Natural killer cell treated with Interleukin-12 subunit alpha and Interleukin-12 subunit beta and Interleukin-15 and Interleukin-18, amount 100 ng/mL, for 72 hours (primary cell): Measurements from ENCODE around the gene CNTN4. TPM values are rescaled to one million over a fixed set of nuclear protein-coding genes. Genes with fewer than 3 reads are reported as not detected.

Experiments
- ATAC-seq, 2 donors: fragments of 150-1000 bp; cut with Tn5 transposase in 1 of 2; sonication (Bioruptor Pico), chemical (Tn5 transposase) in 1 of 2; 2 replicates each; pipeline ENCODE4 v1.10.0; 2021
- DNase-seq: peaks from one replicate; pipeline ENCODE4 v3.0.0; 2022; ENCODE audit warnings: low spot score
- H3K27ac Mint-ChIP-seq, 2 donors: 1 replicate in 1 of 2; 2 replicates in 1 of 2; pipeline ENCODE4 v1.8.0; 2022; ENCODE audit warnings: mixed read lengths in 2 of 2, mild to moderate bottlenecking in 1 of 2, moderate library complexity in 1 of 2
- H3K27me3 Mint-ChIP-seq, 2 donors: 1 replicate in 1 of 2; 2 replicates in 1 of 2; pipeline ENCODE4 v1.8.0; 2022; ENCODE audit warnings: mixed read lengths in 2 of 2
- H3K36me3 Mint-ChIP-seq: one replicate; pipeline ENCODE4 v1.8.0; 2022; ENCODE audit warnings: mixed read lengths
- H3K4me1 Mint-ChIP-seq, 2 donors: 1 replicate in 1 of 2; 2 replicates in 1 of 2; pipeline ENCODE4 v1.8.0; 2022; ENCODE audit warnings: low read depth in 2 of 2, mixed read lengths in 2 of 2, mild to moderate bottlenecking in 1 of 2
- H3K4me3 Mint-ChIP-seq: one replicate; pipeline ENCODE4 v1.8.0; 2022; ENCODE audit warnings: mixed read lengths
- H3K9me3 Mint-ChIP-seq: 2 replicates; pipeline ENCODE4 v1.8.0; 2022; ENCODE audit warnings: mixed read lengths
- total RNA-seq, 2 donors: library from RNA; stranded (reverse); gene quantifications; one replicate each; pipeline ENCODE4 v1.2.3, GENCODE V29; 2022

CNTN4 gene
- total RNA-seq, 2 donors from 2014 or later: not detected

- Mint-ChIP-seq H3K27ac (no peak overlapping the region), H3K36me3 (no peaks in the 10 kb centered on the region), H3K4me1 (no peaks in the 10 kb centered on the region), H3K4me3 (no peak overlapping the region), H3K27me3 (no peaks in the 10 kb centered on the region), H3K9me3 (peaks cover 18% of the 10 kb centered on the region)
- DNase-seq: no peak
- ATAC-seq: no peak
Observed at GRCh38 chr3:2543247-2543646, 444.6 kb downstream of the CNTN4 start.

- ATAC-seq (no peak), DNase-seq (no peak)
- H3K4me1 Mint-ChIP-seq: no peaks in the 10 kb centered on the region
- H3K4me3 Mint-ChIP-seq: no peak overlapping the region
- no peaks in the 10 kb centered on the region for H3K36me3 Mint-ChIP-seq
- no peaks in the 10 kb centered on the region for H3K27me3 Mint-ChIP-seq
- no peak overlapping the region for H3K27ac Mint-ChIP-seq
- H3K9me3 Mint-ChIP-seq: peaks cover 18% of the 10 kb centered on the region
Observed at GRCh38 chr3:2544212-2544611, 445.5 kb downstream of the CNTN4 start.

DNA sequence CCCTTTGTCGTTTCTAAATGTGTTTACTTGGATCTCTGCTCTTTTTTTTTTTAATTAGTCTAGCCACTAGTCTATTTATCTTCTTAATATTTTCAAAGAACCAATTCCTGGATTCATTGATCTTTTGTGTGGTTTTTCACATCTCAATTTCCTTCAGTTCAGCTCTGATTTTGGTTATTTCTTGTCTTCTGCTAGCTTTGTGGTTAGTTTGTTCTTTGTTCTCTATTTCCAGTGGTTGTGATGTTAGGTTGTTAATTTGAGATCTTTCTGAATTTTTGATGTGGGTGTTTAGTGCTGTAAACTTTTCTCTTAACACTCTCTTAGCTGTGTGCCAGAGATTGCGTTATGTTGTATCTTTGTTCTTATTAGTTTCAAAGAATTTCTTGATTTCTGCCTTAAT lies 446.1 kb downstream of the CNTN4 start:
- H3K27me3 Mint-ChIP-seq: no peaks in the 10 kb centered on the region
- no peaks in the 10 kb centered on the region for H3K4me1 Mint-ChIP-seq
- ATAC-seq (no peak), DNase-seq (no peak)
- no peak overlapping the region for H3K27ac Mint-ChIP-seq
- H3K9me3 Mint-ChIP-seq: peaks cover 18% of the 10 kb centered on the region
- H3K36me3 Mint-ChIP-seq: no peaks in the 10 kb centered on the region
- no peak overlapping the region for H3K4me3 Mint-ChIP-seq

- peaks cover 22% of the 10 kb centered on the region for H3K9me3 Mint-ChIP-seq
- DNase-seq: no peak
- no peak for ATAC-seq
- H3K4me1 Mint-ChIP-seq: no peaks in the 10 kb centered on the region
- H3K27me3 Mint-ChIP-seq: no peaks in the 10 kb centered on the region
- no peaks in the 10 kb centered on the region for H3K36me3 Mint-ChIP-seq
- H3K27ac Mint-ChIP-seq: no peak overlapping the region
- no peak overlapping the region for H3K4me3 Mint-ChIP-seq
Observed at GRCh38 chr3:2547049-2547448, 448.4 kb downstream of the CNTN4 start.

- no peak overlapping the region for H3K4me3 Mint-ChIP-seq
- H3K27ac Mint-ChIP-seq: no peak overlapping the region
- no peak for ATAC-seq
- H3K36me3 Mint-ChIP-seq: no peaks in the 10 kb centered on the region
- H3K9me3 Mint-ChIP-seq: peaks cover 9% of the 10 kb centered on the region
- H3K27me3 Mint-ChIP-seq: no peaks in the 10 kb centered on the region
- DNase-seq: no peak
- no peaks in the 10 kb centered on the region for H3K4me1 Mint-ChIP-seq
Observed at GRCh38 chr3:2554656-2555055, 456.0 kb downstream of the CNTN4 start.

- Mint-ChIP-seq H3K4me3 (no peak overlapping the region), H3K9me3 (no peaks in the 10 kb centered on the region), H3K27ac (no peak overlapping the region), H3K36me3 (no peaks in the 10 kb centered on the region), H3K27me3 (no peaks in the 10 kb centered on the region), H3K4me1 (no peaks in the 10 kb centered on the region)
- no peak for DNase-seq
- no peak for ATAC-seq
Observed at GRCh38 chr3:2558796-2559195, 460.1 kb downstream of the CNTN4 start.

DNA sequence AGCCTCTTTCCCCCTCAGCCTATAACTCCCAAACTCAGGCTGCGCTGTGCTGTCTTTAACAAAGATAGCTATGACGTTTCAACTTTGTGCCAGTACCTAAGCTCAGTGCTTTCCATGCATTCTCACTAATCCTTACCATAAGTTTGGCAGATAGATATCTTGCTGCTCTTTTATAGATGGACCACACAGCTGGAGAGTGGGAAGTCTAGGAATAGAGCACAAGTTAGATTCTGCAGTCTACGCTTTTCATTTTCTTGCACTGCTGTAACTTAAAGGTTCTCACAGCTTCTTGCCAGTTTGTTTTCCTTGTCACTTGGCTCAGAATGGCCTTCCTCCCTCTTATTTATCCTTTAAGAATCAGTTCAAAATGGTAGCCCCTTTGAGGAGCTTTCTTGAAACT lies 468.8 kb downstream of the CNTN4 start:
- Mint-ChIP-seq H3K4me3 (no peak overlapping the region), H3K9me3 (peaks cover 4% of the 10 kb centered on the region), H3K27me3 (no peaks in the 10 kb centered on the region), H3K27ac (no peak overlapping the region), H3K36me3 (no peaks in the 10 kb centered on the region), H3K4me1 (no peaks in the 10 kb centered on the region)
- DNase-seq: no peak
- no peak for ATAC-seq

- H3K4me3 Mint-ChIP-seq: no peak overlapping the region
- H3K9me3 Mint-ChIP-seq: peaks cover 6% of the 10 kb centered on the region
- no peak for ATAC-seq
- no peaks in the 10 kb centered on the region for H3K27me3 Mint-ChIP-seq
- H3K4me1 Mint-ChIP-seq: no peaks in the 10 kb centered on the region
- no peak overlapping the region for H3K27ac Mint-ChIP-seq
- DNase-seq: no peak
- no peaks in the 10 kb centered on the region for H3K36me3 Mint-ChIP-seq
Observed at GRCh38 chr3:2568156-2568555, 469.5 kb downstream of the CNTN4 start.

DNA sequence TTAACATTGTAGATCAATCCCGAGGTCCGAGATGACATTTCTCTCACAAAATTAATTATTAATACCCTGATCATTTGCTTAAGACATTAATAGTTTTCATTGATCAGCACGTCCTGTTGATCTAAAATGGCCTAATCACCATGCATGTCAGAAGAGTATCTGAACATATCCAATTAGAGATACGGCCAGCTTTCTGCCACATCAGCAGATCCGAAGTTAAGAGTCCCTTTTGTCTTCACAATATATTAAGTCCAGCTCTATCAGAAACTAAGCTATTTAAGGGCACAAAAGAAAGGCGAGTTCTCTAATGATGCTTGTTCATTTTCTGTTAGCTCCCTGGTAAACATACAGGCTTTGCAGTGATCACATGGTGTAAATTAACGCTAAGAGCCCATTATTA lies 470.3 kb downstream of the CNTN4 start:
- ATAC-seq: no peak
- Mint-ChIP-seq H3K36me3 (no peaks in the 10 kb centered on the region), H3K27me3 (no peaks in the 10 kb centered on the region), H3K27ac (no peak overlapping the region), H3K4me1 (no peaks in the 10 kb centered on the region), H3K9me3 (peaks cover 9% of the 10 kb centered on the region), H3K4me3 (no peak overlapping the region)
- no peak for DNase-seq

DNA sequence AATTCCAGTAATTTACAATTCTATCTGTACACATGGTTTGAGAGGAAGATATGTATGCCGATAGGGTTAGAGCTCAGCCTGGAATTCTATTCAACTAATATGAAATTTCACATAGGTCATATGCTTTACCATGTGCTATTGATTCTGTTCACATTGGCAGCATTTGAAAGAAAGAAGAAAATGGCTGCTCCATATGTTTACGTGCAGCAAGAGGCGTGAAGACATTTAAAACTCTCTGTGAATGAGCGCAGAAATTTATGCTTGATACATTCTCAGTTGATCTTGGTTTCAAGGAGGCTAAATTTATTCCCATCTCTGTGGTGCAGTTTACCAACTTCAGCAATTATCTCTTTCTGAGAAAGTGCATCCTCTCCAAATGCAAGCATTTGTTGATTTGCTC lies 478.9 kb downstream of the CNTN4 start:
- no peaks in the 10 kb centered on the region for H3K36me3 Mint-ChIP-seq
- DNase-seq (no peak), ATAC-seq (no peak)
- no peak overlapping the region for H3K27ac Mint-ChIP-seq
- H3K9me3 Mint-ChIP-seq: peaks cover 7% of the 10 kb centered on the region
- H3K27me3 Mint-ChIP-seq: no peaks in the 10 kb centered on the region
- no peak overlapping the region for H3K4me3 Mint-ChIP-seq
- H3K4me1 Mint-ChIP-seq: no peaks in the 10 kb centered on the region

GRCh38 chr3:2578560-2578959 lies 479.9 kb downstream of the CNTN4 start:
- Mint-ChIP-seq H3K27ac (no peak overlapping the region), H3K27me3 (no peaks in the 10 kb centered on the region), H3K9me3 (peaks cover 3% of the 10 kb centered on the region), H3K4me1 (no peaks in the 10 kb centered on the region), H3K36me3 (no peaks in the 10 kb centered on the region), H3K4me3 (no peak overlapping the region)
- no peak for DNase-seq
- no peak for ATAC-seq

DNA sequence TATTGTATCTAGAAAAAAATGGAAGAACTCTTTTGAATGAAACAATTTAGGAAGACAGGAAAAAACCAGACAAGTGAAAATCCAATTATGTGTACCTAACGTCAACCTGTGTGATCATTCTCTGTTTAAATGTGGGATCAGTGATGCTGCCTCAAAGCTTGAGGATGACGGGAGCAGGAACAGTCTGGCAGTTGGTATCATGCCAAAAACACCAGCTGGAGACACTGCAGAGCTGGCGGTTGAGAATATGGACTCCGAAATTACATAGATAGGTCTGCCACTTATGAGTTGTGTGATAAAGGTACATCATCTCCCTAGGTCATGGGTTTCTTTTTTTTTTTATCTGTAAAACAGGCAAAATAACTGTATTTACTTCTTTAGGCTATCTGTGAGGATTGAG lies 480.5 kb downstream of the CNTN4 start:
- ATAC-seq (no peak), DNase-seq (no peak)
- H3K36me3 Mint-ChIP-seq: no peaks in the 10 kb centered on the region
- no peaks in the 10 kb centered on the region for H3K27me3 Mint-ChIP-seq
- H3K4me1 Mint-ChIP-seq: no peaks in the 10 kb centered on the region
- peaks cover 3% of the 10 kb centered on the region for H3K9me3 Mint-ChIP-seq
- H3K27ac Mint-ChIP-seq: no peak overlapping the region
- no peak overlapping the region for H3K4me3 Mint-ChIP-seq

GRCh38 chr3:2583046-2583445 lies 484.4 kb downstream of the CNTN4 start:
- H3K27ac Mint-ChIP-seq: no peak overlapping the region
- ATAC-seq (no peak), DNase-seq (no peak)
- peaks cover 9% of the 10 kb centered on the region for H3K9me3 Mint-ChIP-seq
- H3K27me3 Mint-ChIP-seq: no peaks in the 10 kb centered on the region
- no peak overlapping the region for H3K4me3 Mint-ChIP-seq
- H3K36me3 Mint-ChIP-seq: no peaks in the 10 kb centered on the region
- no peaks in the 10 kb centered on the region for H3K4me1 Mint-ChIP-seq

- H3K27me3 Mint-ChIP-seq: no peaks in the 10 kb centered on the region
- peaks cover 11% of the 10 kb centered on the region for H3K9me3 Mint-ChIP-seq
- no peak for ATAC-seq
- no peak overlapping the region for H3K4me3 Mint-ChIP-seq
- H3K36me3 Mint-ChIP-seq: no peaks in the 10 kb centered on the region
- H3K27ac Mint-ChIP-seq: no peak overlapping the region
- H3K4me1 Mint-ChIP-seq: no peaks in the 10 kb centered on the region
- no peak for DNase-seq
Observed at GRCh38 chr3:2589336-2589969, 490.8 kb downstream of the CNTN4 start.

GRCh38 chr3:2595486-2595885 lies 496.8 kb downstream of the CNTN4 start:
- Mint-ChIP-seq H3K27ac (no peak overlapping the region), H3K27me3 (no peaks in the 10 kb centered on the region), H3K4me3 (no peak overlapping the region), H3K4me1 (no peaks in the 10 kb centered on the region), H3K9me3 (peaks cover 3% of the 10 kb centered on the region), H3K36me3 (no peaks in the 10 kb centered on the region)
- no peak for ATAC-seq
- no peak for DNase-seq
